HepG2 (cell line): ENCODE data around the gene ATG9A. TPM values are rescaled to one million over a fixed set of nuclear protein-coding genes. Genes with fewer than 3 reads are reported as not detected.

ENCODE experiments used
- AHDC1 ChIP-seq: sonication (generic); formaldehyde crosslinking; IDR thresholded peaks from 2 replicates; pipeline ENCODE4 v1.5.1; 2020; ENCODE audit warnings: mild to moderate bottlenecking, missing genetic modification reagents, borderline replicate concordance
- CBFB ChIP-seq: sonication (generic); formaldehyde crosslinking; IDR thresholded peaks from 2 replicates; pipeline ENCODE4 v1.4.0; 2020; ENCODE audit warnings: missing genetic modification reagents
- FIP1L1 ChIP-seq: fragments of 200-400 bp; formaldehyde crosslinking; IDR thresholded peaks from 2 replicates; pipeline ENCODE4 v1.6.1; 2018; ENCODE audit warnings: low read depth, mild to moderate bottlenecking, low read length, moderate library complexity, borderline replicate concordance; ENCODE audit not compliant: insufficient read depth
- JDP2 ChIP-seq: sonication (generic); formaldehyde crosslinking; IDR thresholded peaks from 2 replicates; pipeline ENCODE4 v1.8.1; 2022; ENCODE audit warnings: missing genetic modification reagents, borderline replicate concordance
- RFX1 ChIP-seq: fragments of 450-650 bp; IDR thresholded peaks from 2 replicates; pipeline ENCODE4 v1.6.1; 2017
- SSRP1 ChIP-seq: IDR thresholded peaks from 2 replicates; pipeline ENCODE4 v1.6.1; 2016; ENCODE audit warnings: control low read depth
- ZBTB3 ChIP-seq: sonication (generic); formaldehyde crosslinking; IDR thresholded peaks from 2 replicates; pipeline ENCODE4 v1.4.0; 2020; ENCODE audit warnings: low read depth, mild to moderate bottlenecking, moderate library complexity, missing genetic modification reagents, borderline replicate concordance
- ZIK1 ChIP-seq: sonication (generic); formaldehyde crosslinking; IDR thresholded peaks from 2 replicates; pipeline ENCODE4 v1.5.0; 2020; ENCODE audit warnings: mild to moderate bottlenecking, low read depth, missing genetic modification reagents, borderline replicate concordance
- ZNF567 ChIP-seq: sonication (generic); formaldehyde crosslinking; IDR thresholded peaks from 2 replicates; pipeline ENCODE4 v1.8.1; 2023; ENCODE audit warnings: mild to moderate bottlenecking, missing genetic modification reagents, borderline replicate concordance
- ZNF598 ChIP-seq: sonication (generic); formaldehyde crosslinking; IDR thresholded peaks from 2 replicates; pipeline ENCODE4 v1.5.1; 2020; ENCODE audit warnings: mild to moderate bottlenecking, missing genetic modification reagents, borderline replicate concordance
- ZNF761 ChIP-seq: sonication (generic); formaldehyde crosslinking; conservative IDR thresholded peaks from 2 replicates; pipeline ENCODE4 v1.4.0; 2020; ENCODE audit warnings: mild to moderate bottlenecking, missing genetic modification reagents
- polyA plus RNA-seq, 8 experiments: library from polyadenylated mRNA; depleted of rRNA in 3 of 8; stranded (reverse) in 7 of 8; unstranded in 1 of 8; fragments of >200 nt; fragmentation: Illumina TruSeq in 4 of 8; extraction: Trizol in 4 of 8; gene quantifications; 2 replicates each; pipeline versions ENCODE4 v1.2.1 to v1.2.3, GENCODE V29; 2011 to 2016; ENCODE audit warnings: low read depth in 4 of 8, missing spikeins in 1 of 8, mixed read lengths in 1 of 8; ENCODE audit not compliant: insufficient read depth in 1 of 8
- total RNA-seq, 5 experiments: library from RNA; depleted of rRNA; stranded (reverse); fragments of >200 nt; fragmentation: Illumina TruSeq; extraction: Trizol; gene quantifications; 2 replicates each; pipeline ENCODE4 v1.2.3, GENCODE V29; 2016; ENCODE audit warnings: low read depth in 1 of 5
- TF ChIP-seq, protein P1 (sequence below): sonication (generic); formaldehyde crosslinking; IDR thresholded peaks from 2 replicates; pipeline ENCODE4 v1.5.1; 2020; ENCODE audit warnings: missing genetic modification reagents, mild to moderate bottlenecking, borderline replicate concordance
- TF ChIP-seq, protein P2 (sequence below): sonication (generic); formaldehyde crosslinking; IDR thresholded peaks from 2 replicates; pipeline ENCODE4 v1.8.0; 2022; ENCODE audit warnings: missing genetic modification reagents, mild to moderate bottlenecking, inconsistent platforms, borderline replicate concordance
- TF ChIP-seq, protein P3 (sequence below): sonication (generic); formaldehyde crosslinking; IDR thresholded peaks from 2 replicates; pipeline ENCODE4 v1.4.0; 2020; ENCODE audit warnings: mild to moderate bottlenecking, missing genetic modification reagents
- TF ChIP-seq, protein P4 (sequence below): sonication (generic); formaldehyde crosslinking; conservative IDR thresholded peaks from 2 replicates; pipeline ENCODE4 v1.4.0; 2020; ENCODE audit warnings: missing genetic modification reagents

ATG9A gene
- total and polyA plus RNA-seq, 2 of the 13 experiments (the other 11 are each of a cell fraction or from before 2014, with no cell fraction given), result 35.0 to 131 TPM

DNA sequence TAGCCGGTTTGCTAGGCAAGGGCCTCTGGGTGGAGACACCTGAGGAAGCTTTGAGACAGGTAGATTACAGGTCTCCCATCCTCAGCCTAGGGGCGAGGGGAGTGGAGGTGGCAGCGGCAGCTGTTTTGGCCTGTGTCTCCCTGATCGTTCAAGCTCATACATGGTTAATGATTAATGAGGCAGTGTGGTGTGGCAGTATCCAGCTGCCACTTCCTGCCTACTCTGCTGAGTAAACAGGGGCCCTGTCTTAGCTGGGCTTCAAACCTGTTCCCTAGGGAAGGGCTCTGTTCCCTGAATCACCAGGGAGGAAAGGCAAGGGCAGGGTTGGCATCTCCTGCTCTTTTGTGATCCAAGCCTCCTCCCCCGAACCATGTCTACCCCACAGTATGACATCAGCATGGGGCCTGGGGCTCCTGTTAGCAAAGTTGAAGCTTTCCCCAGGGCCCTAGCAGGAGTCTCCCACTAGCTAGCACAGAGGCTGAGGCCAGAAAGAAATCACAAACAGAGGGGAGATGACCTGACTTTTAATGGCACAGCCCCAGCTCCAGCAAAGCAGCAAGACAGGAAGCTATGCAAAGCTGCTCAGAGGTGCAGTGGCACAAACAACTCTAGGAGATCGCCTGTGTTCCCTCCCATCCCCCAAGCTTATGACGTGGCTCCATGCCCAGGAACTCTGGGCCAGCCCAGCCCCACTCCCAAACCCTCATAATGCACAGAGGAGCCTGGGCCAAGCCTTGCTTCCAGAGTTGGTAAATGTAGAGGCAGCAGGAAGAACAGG lies 20.0 kb upstream of the ATG9A start (continued):
- TF ChIP-seq, protein P1, sequence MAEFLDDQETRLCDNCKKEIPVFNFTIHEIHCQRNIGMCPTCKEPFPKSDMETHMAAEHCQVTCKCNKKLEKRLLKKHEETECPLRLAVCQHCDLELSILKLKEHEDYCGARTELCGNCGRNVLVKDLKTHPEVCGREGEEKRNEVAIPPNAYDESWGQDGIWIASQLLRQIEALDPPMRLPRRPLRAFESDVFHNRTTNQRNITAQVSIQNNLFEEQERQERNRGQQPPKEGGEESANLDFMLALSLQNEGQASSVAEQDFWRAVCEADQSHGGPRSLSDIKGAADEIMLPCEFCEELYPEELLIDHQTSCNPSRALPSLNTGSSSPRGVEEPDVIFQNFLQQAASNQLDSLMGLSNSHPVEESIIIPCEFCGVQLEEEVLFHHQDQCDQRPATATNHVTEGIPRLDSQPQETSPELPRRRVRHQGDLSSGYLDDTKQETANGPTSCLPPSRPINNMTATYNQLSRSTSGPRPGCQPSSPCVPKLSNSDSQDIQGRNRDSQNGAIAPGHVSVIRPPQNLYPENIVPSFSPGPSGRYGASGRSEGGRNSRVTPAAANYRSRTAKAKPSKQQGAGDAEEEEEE (CRISPR knock-in tag), result no peak
- peak; percentile 98 for TF ChIP-seq ZBTB3 (CRISPR knock-in tag)
- TF ChIP-seq CBFB (CRISPR knock-in tag), result 0 out of 2 replicates have a peak, but pooled peaks have one; percentile 14
- TF ChIP-seq ZIK1 (CRISPR knock-in tag), result peak; percentile 15; the same call in 1 of the 2 replicates
- no peak for TF ChIP-seq ZNF761 (CRISPR knock-in tag)
- TF ChIP-seq, protein P2, sequence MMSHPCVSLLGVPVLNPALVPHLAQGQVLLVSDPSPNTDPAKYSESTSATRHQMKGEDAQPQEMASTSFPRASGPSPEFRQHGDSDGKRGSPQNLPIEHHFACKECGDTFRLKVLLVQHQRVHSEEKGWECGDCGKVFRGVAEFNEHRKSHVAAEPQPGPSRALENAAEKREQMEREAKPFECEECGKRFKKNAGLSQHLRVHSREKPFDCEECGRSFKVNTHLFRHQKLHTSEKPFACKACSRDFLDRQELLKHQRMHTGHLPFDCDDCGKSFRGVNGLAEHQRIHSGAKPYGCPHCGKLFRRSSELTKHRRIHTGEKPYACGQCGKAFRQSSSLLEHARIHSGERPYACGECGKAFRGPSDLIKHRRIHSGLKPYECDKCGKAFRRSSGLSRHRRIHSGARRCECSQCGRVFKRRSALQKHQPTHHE, result 0 out of 2 replicates have a peak, but pooled peaks have one; percentile 4
- TF ChIP-seq RFX1, result no peak
- peak; percentile 88; the same call in 1 of the 2 replicates for TF ChIP-seq SSRP1 (CRISPR knock-in tag)
- TF ChIP-seq, protein P3, sequence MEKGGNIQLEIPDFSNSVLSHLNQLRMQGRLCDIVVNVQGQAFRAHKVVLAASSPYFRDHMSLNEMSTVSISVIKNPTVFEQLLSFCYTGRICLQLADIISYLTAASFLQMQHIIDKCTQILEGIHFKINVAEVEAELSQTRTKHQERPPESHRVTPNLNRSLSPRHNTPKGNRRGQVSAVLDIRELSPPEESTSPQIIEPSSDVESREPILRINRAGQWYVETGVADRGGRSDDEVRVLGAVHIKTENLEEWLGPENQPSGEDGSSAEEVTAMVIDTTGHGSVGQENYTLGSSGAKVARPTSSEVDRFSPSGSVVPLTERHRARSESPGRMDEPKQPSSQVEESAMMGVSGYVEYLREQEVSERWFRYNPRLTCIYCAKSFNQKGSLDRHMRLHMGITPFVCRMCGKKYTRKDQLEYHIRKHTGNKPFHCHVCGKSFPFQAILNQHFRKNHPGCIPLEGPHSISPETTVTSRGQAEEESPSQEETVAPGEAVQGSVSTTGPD (CRISPR knock-in tag), result no peak
- no peak for TF ChIP-seq JDP2 (CRISPR knock-in tag)
- peak; percentile 95; the same call in 1 of the 2 replicates for TF ChIP-seq ZNF598
- TF ChIP-seq AHDC1 (CRISPR knock-in tag), result peak; percentile 59; the same call in 1 of the 2 replicates
- 0 out of 2 replicates have a peak, but pooled peaks have one; percentile 90 for TF ChIP-seq FIP1L1
- TF ChIP-seq, protein P4, sequence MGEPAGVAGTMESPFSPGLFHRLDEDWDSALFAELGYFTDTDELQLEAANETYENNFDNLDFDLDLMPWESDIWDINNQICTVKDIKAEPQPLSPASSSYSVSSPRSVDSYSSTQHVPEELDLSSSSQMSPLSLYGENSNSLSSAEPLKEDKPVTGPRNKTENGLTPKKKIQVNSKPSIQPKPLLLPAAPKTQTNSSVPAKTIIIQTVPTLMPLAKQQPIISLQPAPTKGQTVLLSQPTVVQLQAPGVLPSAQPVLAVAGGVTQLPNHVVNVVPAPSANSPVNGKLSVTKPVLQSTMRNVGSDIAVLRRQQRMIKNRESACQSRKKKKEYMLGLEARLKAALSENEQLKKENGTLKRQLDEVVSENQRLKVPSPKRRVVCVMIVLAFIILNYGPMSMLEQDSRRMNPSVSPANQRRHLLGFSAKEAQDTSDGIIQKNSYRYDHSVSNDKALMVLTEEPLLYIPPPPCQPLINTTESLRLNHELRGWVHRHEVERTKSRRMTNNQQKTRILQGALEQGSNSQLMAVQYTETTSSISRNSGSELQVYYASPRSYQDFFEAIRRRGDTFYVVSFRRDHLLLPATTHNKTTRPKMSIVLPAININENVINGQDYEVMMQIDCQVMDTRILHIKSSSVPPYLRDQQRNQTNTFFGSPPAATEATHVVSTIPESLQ (CRISPR knock-in tag), result no peak
- TF ChIP-seq ZNF567 (CRISPR knock-in tag), result 0 out of 2 replicates have a peak, but pooled peaks have one; percentile 9
